ENCODE measurements around the gene DYRK1A.

GRCh38 chr21:37460196-37460595 is 93.6 kb downstream of the DYRK1A start:
- peak in 1 of 3 experiments; percentile 38 for TF ChIP-seq CTCF (optimal IDR thresholded peaks at IDR 0.05 in 1 of 3, IDR thresholded peaks at IDR 0.05 in 1 of 3, conservative IDR thresholded peaks at IDR 0.05 in 1 of 3; ENCODE audit: extremely low read depth in 1 of 3, insufficient read depth in 2 of 3, low read length in 3 of 3)
- no peak for TF ChIP-seq EZH2 (IDR thresholded peaks at IDR 0.05; ENCODE audit: low read length)
